HG03103 (cell line): ENCODE data around the gene NFE2L3.

Experiments used
- ATAC-seq: cut with Tn5 transposase; IDR thresholded peaks from one replicate; pipeline ENCODE4 v1.9.1; 2021; ENCODE audit warnings: low read depth; ENCODE audit not compliant: unreplicated experiment

The NFE2L3 gene

DNA sequence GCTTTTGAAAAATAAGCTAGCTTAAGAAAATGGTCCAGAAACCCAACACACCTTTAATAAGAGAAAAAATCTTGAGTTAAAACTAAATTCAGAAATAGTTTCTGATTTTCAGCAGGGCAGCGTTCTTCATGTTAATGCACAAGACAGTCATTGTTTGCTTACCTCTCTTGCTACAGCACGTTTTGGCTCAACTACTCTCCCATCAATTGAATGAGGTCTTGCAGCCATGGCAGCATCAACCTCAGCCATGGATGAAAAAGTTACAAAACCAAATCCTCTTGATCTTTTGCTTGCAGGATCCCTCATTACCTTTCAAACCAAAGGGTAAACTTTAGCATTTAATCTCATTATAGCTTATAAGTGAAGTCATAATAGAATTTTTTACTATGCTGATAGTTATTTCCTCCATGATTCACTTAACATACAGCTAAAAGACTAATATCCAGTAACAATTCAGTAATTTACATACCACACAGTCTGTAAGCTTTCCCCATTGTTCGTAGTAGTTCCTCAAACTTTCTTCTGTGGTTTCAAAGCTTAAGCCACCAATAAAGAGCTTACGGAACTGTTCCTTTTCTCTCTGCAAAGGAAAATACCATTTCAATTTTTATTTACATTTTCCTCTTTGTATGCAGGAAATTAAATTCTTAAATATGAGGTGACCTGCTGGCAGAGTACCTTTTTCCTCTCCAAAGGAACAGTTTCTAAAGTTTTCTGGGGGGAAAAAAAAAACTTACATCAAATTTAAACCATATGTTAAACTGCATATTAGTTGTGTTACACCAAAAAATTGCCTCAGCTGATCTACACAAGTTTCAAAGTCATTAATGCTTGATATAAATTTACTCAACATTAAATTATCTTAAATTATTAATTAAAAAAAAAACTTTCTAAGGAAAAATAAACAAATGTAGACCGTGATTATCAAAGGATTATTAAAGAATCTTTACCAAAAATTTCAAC is 45.4 kb downstream of the NFE2L3 start:
- no peak for ATAC-seq

DNA sequence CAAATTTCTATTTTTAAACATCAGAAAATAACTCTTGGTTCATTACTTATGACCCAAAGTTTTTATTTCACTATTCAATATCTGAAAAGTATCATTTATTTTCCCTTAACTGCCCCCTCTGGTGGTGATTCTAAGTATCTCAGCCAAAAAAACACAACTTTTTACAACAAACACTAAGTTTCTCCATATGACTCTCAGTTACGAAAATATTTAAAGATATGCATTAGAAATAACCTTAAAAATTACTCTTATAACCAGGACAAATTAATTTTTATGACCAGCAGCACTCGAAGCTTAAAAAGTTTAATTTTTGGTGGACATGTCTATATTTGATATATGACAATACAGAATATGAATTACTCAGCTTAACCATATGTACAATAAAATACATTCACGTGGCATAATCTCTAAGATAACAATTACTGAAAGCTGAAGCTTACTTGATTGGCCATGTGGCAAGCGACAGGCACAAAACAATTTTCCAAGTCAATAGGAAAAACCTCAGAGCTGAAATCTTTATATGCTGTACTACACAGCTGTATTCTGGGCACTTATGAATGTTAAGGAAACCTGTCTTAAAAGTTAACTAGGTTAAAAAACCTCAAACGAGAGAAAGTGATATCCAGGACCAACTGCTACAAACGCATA is 46.3 kb downstream of the NFE2L3 start:
- ATAC-seq = no peak

DNA sequence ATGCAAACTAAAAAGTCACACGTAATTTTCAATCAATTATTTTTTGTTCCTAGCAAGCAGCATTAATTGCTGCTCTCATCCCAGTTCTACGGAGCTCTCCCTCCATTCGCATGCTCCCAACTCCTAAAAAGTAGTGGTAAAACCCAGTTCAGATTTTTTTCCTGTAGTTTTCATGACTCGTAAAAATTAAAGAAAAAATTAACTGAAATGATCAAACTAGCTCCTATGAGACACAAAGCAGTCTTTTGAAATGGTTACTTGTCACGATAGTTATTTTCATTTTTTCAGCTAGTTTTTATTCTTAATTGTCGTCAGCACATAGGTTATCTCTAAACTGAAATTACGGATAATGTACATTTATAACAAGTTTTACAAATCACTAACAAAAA is 46.8 kb downstream of the NFE2L3 start:
- no peak for ATAC-seq

DNA sequence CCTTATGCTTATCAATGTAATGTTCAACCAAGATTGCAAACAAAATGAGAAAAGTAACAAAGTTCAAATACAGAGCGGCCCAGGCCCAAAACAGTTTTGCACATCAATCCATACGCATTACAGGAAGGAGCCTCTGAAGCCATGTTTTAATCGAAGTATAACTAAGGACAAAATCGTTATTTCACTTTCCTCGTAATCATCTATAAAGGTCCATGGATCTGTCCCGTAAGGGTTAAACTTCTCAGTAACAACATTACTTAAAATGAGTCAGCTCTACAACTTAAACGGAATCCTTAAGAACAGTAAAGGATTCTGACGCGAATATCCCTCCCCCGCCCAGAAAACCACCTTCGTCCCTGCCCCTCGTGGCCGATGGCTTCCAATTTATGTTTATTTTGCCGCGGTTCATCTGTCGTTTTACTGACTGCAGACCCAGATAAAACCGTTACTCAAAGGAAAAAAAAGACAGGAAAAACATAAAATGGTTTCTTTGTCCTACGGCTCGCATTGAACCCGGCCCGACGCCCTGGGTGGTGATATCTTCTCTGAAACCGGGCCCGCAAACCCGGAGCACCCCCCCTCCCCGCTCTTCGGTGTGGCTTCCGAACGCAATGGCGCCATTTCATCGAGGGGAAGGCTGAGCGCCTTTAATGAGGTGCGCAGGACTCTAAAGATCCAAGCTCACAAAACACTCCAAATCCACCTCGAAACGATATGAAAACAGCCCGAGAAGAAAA is 47.5 kb downstream of the NFE2L3 start:
- no peak for ATAC-seq

DNA sequence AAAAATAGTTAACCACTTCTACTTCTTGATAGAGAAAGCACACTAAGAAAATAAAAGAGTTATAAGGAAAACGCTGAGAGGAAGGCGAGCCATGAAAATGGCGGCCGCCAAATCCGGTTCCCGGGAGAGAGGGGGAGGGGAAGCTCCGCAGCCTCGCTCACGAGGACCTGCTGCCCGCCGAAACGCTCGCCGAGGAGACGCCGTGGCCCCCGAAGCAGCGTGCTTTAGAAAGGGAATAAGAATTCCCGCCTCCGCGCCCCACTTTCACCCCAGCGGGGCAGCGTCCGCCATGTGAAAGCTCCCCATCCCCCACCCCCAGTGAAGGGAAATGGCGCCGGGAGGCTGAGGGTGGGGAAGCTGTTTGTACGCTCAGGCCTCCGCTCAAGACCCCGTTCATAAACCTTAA is 48.0 kb downstream of the NFE2L3 start:
- ATAC-seq = no peak

DNA sequence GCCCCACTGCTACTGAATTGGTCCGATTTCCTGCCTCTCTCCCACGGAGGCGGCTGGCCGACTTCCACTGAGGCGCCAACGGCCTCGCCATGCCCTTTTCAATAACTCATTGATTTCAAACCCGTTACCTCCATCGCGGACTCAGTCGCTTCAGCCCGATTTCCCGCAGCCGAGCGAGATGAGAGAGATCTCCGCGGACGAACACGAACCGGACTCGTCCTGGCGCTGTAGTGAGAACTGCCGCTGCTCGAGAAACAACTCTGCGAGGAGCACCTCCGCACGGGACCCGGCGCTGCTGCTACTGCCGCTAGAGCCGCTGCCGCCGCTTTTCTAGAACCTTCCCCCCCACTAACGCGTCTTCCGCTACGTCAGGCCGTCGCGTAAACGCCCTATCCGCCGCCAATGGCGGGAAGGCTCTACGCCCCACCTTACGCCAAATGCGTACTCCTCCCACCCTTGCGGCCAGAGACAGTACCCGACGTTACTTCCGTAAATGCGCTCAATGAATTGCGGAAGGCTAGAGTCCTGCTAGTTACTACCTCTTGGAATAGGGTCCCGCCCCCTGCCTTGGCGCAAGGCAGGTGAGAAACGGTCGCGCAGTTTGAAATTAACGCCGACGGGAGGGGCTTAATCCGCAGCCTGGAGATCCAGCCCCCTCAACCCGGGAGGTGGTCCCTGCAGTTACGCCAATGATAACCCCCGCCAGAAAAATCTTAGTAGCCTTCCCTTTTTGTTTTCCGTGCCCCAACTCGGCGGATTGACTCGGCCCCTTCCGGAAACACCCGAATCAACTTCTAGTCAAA is 48.6 kb downstream of the NFE2L3 start, which contains the start of gene HNRNPA2B1:
Gene HNRNPA2B1 (minus strand): TSS at position 303 of the 803 bp plus-strand sequence. CDS start 169 bp downstream, at position 134.
- ATAC-seq = peak; percentile 48

DNA sequence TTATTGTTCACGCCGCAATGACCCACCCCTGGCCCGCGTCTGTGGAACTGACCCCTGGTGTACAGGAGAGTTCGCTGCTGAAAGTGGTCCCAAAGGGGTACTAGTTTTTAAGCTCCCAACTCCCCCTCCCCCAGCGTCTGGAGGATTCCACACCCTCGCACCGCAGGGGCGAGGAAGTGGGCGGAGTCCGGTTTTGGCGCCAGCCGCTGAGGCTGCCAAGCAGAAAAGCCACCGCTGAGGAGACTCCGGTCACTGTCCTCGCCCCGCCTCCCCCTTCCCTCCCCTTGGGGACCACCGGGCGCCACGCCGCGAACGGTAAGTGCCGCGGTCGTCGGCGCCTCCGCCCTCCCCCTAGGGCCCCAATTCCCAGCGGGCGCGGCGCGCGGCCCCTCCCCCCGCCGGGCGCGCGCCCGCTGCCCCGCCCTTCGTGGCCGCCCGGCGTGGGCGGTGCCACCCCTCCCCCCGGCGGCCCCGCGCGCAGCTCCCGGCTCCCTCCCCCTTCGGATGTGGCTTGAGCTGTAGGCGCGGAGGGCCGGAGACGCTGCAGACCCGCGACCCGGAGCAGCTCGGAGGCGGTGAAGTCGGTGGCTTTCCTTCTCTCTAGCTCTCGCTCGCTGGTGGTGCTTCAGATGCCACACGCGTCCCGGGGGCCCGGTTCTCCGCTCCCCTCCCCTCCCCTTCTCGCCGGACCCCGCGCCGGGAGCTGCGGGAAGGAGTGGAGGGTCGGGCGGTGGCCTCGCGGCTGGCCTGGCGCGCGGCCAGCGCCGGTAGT is 49.4 kb downstream of the NFE2L3 start, which contains the start of gene CBX3:
Gene CBX3 (plus strand): TSS at position 499 of the 772 bp plus-strand sequence. CDS start 1,254 bp downstream, outside the sequence.
- peak; percentile 38 for ATAC-seq

DNA sequence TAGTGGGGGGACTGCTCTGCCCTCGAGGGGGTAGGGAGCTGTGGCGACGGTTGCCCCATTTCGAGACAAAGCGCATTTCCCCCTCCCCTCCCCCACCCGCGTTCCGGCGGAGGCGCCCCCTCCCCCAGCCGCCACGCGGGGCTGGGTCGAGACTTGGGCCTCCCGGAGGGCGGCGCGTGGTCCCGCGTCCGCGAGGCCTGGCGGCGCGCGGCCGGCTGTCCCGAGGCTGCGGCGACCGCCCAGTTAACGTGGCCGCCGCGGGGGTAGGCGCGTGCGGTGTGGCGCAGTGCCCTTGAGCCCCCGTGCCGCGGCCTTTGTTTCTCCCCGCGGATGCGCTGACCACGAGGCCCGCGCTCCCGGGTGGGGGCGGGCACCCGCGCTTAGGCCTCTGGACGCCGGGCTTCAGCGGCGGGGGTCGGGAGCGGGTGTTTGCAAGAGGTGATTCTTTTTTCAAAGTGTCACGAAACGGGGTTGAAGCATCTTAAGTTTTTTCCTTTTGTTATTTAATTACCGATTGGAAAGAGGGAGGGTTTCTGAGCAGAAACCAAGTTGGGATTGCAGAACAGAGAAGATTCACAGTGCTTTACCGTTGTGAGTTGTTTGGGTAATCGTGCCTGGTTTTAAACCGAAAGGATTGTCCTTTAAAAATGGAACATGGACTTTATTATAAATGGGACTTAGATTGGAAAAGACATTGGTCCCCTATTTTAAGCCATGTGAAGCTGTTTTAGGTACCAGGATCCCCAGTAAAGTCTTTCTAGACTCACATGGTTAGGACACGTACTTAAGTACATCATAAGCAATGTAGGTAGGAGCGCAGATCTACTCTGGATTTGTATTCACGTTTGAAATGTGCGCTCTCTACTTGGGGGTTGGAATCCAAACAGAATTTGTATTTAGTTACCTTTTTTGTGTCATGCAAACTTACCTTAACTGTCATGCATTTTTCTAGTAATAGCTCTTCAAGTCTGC is 50.3 kb downstream of the NFE2L3 start:
- no peak for ATAC-seq

DNA sequence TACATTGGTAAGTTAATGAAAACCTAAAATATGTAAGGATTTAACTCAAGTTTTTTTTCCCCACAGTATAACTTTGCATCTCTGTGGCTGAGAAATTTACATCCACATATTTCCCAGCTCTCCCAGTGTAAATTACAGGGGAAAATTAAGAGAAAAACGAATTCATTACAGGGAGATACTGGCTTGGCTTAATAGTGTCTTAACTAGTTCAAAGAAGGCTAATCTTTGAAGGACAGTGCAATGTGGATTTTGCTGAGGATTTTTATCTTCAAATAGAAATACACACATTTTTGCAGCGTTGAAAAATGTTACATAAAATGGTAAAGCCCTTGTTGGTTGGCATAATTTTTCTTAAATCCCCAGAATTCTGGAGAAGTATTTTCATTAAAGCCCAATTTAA is 51.0 kb downstream of the NFE2L3 start:
- no peak for ATAC-seq

DNA sequence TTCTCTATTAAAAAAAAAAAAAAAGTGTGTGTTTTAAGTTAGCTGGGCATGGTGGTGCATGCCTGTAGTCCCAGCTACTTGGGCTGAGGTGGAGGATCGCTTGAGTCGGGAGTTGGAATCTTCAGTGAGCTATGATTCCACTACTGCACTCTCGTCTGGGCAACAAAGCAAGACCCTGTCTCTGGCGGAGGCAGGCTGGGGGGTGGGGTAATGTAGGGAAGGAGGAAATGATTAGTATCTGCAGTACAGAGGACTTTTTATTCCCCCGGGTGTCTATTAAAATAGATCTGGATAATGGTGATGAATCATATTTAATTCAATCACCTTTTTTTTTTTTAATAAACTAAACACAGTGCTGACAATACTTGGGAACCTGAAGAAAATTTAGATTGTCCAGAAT is 56.0 kb downstream of the NFE2L3 start:
- ATAC-seq = no peak

DNA sequence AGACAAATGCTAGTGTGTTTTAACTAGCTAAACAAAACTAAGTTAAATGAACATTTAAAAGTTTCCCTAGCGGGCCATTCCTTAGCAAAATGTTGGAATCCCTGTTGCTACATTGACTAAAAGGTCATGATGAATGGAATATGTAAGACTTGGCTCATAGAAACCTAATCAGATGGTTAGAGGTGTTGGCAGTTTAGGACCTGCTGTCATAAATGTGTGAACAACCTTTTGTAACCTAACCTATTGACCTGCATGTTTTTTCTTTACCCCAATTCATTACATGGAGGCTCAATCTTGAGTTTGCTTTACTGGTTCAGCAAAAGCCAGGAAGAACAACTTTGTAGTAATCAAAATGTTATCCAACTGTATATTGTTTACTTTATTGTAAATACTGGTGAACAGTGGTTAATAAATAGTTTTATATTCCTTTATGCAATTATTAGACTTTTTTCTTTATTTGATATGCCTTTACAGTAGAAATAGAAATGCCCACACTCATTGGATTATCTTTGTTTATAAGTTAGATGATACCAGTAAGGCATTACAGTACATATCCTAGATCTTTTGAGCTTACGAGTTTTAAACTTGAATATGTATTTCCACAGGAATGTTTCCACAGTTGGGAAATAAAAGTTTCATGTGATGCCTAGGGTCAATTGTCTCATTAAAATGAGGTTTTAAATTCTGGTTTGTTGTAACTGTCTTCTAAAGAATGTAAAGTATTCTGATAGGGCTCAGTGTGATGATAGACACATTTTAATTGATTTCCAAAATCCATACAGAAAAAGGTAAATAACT is 61.1 kb downstream of the NFE2L3 start:
- no peak for ATAC-seq

DNA sequence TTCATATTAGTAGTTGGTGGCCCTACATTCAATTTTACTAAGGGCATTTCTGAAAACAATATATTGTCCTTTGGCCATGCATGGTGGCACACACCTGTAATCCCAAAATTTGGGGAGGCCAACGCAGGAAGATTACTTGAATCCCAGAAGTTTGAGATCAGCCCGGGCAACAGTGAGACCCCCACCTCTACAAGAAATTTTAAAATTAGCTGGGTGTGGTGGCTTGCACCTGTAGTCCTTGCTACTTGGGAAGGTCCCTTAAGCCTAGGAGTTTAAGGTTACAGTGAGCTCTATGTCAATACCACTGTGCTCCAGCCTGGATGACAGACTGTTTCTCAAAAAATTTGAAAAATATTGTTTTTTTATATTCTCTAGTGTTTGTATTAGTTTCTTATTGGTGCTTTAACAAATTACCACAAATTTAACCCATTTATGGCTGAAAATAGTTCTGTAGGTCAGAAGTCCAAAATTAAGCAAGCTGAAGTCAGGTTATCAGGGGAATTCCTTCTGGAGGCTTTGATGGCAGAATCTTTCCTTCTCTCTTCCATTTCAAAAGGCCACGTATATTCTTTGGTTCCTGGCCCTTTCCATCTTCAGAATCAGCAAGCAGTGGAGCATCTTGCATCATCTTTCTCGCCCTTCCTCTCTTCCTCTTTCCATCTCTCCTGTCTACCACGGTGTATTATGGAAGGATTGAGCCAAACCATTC is 62.0 kb downstream of the NFE2L3 start:
- ATAC-seq = no peak

DNA sequence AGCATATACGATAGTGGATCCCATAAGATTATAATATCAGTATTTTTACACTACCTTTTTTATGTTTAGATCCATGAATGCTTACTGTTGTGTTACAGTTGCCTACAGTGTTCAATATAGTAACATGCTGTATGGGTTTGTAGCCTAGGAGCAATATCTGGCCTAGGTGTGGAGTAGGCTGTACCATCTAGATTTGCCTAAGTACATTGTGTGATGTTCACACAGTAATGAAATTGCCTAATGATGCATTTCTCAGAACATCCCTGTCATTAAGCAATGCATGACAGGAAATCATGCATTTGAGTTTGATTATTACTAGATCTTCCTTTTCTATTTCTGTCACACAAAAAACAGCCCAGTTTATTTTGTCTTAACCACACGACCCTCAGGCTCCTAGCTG is 64.1 kb downstream of the NFE2L3 start:
- no peak for ATAC-seq

DNA sequence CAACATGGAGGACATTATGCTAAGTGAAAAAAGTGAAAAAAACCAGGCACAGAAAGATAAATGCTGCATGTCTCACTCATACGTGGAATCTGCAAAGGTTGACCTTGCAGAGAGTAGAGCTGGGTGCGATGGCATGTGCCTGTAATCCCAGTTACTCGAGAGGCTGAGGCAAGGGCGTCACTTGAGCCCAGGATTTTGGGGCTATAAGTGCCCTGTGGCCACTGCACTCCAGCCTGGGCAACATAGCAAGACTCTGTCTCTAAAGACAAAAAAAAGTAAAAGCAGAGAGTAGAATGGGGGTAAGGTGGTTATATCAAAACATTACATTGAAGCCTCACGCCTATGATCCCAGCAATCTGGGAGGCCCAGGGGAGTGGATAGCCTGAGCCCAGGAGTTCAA is 72.4 kb downstream of the NFE2L3 start:
- ATAC-seq = no peak

DNA sequence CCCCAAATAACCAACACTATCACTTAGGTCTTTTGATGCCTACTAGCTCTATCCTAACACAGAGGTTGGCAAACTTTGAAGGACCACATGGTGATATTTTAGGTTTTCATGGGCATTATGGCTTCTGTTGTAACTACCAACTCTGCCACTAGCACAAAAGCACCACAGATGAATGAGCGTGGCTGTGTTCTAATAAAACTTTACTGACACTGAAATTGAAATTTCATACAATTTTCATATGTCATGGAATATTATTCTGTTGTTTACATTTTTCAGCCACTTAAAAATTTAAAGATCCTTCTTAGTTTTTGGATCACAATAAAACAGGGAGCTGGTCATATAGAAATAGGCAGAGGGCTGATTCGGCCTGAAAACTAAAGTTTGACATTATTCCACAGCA is 76.0 kb downstream of the NFE2L3 start:
- no peak for ATAC-seq

DNA sequence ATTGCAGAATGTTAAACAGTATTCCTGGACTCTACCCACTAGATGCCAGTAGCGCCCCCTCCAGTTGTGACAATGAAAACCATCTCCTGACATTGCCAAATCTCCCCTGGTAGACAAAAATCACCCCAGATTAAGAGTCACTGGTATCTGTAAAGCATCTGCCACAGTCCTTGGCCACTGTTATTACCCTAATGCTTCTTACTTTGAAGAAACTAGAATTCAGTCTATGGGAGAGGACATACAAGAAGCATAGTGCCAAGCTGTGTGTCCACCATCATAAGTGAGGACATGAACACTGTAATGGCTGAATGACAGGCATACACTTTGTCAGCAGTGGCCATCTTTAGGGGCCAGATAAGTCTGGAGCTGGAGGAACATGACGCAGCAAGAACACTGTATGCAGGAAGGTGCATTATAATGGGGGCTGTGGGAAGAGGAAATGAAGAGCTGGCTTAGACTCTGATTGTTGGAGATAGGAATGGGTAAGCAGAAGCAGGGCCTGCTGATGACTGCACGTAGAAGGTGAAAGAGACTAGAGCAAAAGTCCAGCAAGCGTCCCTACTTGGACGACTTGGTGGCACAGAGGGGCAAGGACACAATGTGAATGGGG is 82.0 kb downstream of the NFE2L3 start:
- ATAC-seq = no peak
